Measurements from ENCODE around the gene OCEL1. TPM values are rescaled to one million over a fixed set of nuclear protein-coding genes. Genes with fewer than 3 reads are reported as not detected.

Gene OCEL1
- total and polyA plus RNA-seq, 10 of the 15 experiments (the other 5 are each of a cell fraction or from before 2014, with no cell fraction given), result 2.8 to 18.2 (median 7.4) TPM

GRCh38 chr19:17183858-17184321, 42.1 kb upstream of the OCEL1 start (continued):
- TF ChIP-seq PAX5 (IDR thresholded peaks at IDR 0.05; ENCODE audit: borderline replicate concordance, low read depth, low read length) (peak; percentile 51; the same call in 1 of the 2 replicates), ZNF384 (IDR thresholded peaks at IDR 0.05; ENCODE audit: borderline replicate concordance, low read depth, low read length) (peak; percentile 76), PML (IDR thresholded peaks at IDR 0.05; ENCODE audit: low read length) (0 out of 2 replicates have a peak, but pooled peaks have one; percentile 24), CREM (IDR thresholded peaks at IDR 0.05; ENCODE audit: low read depth) (0 out of 2 replicates have a peak, but pooled peaks have one; percentile 21), RB1 (IDR thresholded peaks at IDR 0.05; ENCODE audit: borderline replicate concordance) (no peak), NFIC (IDR thresholded peaks at IDR 0.05; ENCODE audit: low read depth, low read length) (peak; percentile 39; the same call in 1 of the 2 replicates), NBN (IDR thresholded peaks at IDR 0.05) (peak; percentile 53; the same call in 1 of the 2 replicates), RELA (IDR thresholded peaks at IDR 0.05; ENCODE audit: borderline replicate concordance, partially characterized antibody) (no peak), SP1 (IDR thresholded peaks at IDR 0.05; ENCODE audit: low read depth, low read length) (peak; percentile 13), ETV6 (conservative IDR thresholded peaks at IDR 0.05 in 1 of 2, IDR thresholded peaks at IDR 0.05 in 1 of 2; ENCODE audit: borderline replicate concordance in 1 of 2, low read depth in 1 of 2) (peak in 1 of 2 experiments; percentile 43; a peak in 1 of 4 replicates), RUNX3 (IDR thresholded peaks at IDR 0.05; ENCODE audit: low read length) (peak; percentile 50), RAD21 (IDR thresholded peaks at IDR 0.05; ENCODE audit: insufficient read depth, low read depth, low read length) (0 out of 2 replicates have a peak, but pooled peaks have one; percentile 17)
- TF ChIP-seq, protein P1, sequence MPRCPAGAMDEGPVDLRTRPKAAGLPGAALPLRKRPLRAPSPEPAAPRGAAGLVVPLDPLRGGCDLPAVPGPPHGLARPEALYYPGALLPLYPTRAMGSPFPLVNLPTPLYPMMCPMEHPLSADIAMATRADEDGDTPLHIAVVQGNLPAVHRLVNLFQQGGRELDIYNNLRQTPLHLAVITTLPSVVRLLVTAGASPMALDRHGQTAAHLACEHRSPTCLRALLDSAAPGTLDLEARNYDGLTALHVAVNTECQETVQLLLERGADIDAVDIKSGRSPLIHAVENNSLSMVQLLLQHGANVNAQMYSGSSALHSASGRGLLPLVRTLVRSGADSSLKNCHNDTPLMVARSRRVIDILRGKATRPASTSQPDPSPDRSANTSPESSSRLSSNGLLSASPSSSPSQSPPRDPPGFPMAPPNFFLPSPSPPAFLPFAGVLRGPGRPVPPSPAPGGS (IDR thresholded peaks at IDR 0.05; ENCODE audit: borderline replicate concordance, insufficient read depth, low read depth, low read length, poor library complexity, severe bottlenecking), result no peak
